ENCODE data around the gene BRAT1.

Gene BRAT1

DNA sequence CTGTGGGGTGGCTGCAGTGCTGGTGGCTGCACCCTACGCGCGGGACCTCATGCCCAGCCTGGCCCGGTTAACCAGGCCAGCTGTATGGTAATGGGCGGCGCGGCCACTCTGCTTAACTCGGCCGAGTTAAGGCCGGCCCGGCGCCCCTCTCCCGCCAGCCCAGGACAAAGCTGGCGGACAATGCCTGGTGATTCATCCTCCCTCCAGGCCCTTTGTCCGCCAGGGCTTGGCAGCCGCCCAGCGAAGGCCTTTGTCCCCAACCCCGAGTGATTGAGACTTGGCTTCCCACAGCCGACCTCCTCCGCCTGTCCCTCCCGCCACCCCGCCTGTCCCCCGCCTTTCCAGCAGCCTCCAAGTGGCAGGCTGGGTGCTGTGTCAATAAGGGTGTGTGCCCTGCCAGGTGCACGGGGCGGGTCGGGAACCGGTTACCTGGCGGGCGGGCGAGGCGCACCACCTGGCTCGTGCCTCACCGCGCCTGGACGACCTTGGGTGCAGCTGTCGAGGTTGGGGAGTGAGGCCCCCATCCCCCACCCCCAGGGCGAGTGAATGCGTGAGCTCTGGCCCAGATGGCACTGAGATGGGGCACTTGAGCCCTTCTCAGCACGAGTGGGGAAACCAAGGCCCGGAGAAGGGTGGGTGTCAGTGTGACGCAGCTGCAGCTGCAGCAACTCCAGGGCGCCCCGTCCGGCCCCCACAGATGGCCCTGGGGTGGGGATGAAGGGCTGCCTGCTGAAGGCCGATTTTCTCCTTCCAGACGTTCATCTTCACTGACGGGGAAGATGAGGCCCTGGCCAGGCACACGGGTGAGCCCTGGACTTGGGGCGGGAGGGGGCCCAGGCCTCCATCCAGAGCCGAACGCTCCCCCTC, 31.1 kb downstream of the BRAT1 start:
- DNase-seq (ENCODE audit: low read depth, low spot score) = no peak

DNA sequence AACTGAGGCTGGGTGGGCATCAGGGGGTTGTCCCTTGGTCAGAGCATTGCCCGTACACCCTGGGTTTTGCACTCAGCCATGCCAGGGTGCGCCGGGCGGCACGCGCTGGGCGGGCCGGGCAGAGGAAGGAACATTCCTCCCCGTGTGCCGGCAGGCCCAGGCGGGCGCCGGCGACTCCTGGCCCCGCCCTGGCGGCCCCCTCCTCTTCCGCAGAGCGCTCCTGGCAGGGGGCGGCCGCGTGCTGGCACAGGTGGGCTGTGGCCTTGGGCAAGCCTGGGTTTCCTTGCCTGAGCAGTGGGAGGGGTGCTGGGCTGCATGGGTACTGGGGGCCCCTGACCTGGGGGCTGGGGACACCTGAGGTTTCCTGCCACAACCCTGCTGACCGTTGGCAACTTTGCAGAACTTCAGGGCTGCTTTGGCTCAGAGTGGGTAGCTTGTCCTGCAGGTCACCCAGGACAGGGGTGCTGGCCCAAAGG, 31.8 kb downstream of the BRAT1 start:
- DNase-seq (ENCODE audit: low read depth, low spot score) = no peak

DNA sequence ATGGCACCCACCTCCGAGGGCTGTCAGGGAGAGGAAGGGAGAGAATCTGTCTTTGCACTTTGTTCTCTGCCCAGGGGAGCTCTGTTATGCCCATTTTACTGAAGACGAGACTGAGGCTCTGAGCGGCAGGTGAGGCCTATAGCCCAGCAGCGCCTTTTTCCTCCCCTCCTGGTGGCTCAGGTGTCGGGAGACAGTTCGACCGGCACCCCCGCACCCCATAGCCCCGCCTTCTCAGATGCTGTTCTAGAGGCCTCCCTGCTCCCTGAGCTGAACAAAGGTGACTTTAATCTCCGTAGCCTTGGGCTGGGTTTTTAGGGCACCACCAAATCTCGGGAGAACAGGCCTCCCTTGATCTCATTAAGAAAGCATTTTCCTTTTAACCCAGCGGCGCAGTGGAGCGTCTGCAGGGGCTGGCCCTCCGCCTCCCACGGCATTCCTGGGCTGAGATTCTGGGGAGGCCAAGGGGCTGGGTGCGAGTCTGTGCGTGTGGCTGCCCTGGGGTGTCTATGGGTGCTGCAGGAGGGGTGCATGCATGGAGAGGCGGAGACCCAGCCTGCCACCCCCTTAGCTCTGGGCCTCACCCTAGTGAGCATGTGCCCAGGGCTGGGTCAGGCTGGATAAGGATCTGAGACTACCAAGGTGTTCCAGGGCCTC, 32.4 kb downstream of the BRAT1 start:
- DNase-seq (ENCODE audit: low read depth, low spot score) = no peak

DNA sequence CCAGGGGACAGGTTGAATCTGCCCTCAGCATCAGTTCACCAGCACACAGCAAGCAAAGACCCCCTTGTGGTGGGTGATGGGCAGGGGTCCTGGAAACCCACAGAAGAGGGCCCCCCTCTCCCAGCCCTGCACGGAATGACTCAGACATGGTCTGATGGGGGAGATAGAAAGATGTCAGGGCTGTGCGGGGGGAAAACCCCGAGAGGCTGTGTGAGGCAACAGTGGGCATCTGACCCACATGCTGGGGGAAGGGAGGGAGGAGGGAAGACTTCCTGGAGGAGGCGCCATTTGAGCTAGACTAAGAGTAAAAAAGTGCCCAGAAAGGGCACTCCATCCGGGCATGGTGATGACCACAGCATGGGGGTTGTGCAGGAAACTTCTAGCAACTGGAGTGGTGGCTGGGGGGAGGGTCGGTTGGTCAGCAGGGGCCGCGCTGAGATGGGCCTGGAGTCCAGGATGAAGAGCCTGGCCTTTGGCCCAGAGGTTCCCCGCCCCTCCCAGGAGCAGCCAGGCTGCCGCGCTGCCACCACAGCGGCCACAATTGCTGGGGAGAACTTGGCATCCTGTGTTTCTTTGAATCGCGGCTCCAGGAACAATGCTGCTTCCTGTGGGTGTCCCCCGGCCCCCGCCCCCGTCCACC, 33.3 kb downstream of the BRAT1 start:
- no peak for DNase-seq (ENCODE audit: low read depth, low spot score)

DNA sequence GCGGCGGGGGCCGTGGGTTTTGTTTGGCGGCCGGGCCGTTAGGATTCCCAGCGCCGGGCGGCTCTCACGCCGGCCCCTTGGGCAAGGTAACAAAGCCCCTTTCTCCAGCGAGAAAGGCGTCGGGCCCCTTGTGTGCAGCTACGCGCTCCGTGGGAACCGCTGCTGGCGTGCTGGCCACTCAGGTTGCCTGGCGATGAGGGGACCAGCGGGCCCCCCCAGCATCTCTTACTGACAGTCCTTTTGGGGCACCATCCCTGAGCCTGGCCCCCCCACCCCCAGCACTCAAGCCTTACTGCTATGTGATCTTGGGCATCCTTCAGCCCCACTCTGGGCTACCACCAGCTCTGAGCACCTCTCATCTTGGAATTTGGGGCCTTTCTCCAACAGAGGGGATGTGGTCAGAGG, 34.0 kb downstream of the BRAT1 start:
- DNase-seq (ENCODE audit: low read depth, low spot score) = no peak

DNA sequence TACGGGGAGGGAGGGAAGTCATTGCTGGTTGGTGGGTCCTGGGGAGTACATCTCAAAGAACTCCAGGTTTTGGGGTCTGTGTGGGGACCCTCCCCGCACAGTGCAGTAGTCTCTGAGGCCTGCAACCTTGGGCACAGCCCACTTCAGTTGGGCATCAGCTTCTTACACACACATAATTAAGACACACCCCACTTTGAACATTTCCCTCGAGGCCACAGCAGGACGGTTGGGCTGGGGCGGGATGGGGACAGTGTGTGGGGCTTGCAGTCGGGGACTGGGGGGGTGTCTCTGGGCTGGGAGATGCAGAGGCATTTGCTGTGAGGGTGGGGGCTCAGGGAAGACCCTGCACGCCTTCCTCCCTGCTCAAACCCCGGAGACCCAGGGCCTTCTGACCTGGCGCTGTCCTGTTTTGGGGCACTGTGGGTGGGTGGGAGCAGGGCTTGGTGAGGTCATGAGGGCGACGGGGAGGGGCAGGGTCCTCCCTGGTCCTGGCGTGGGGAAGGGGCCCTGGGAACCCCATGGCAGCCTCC, 34.5 kb downstream of the BRAT1 start:
- no peak for DNase-seq (ENCODE audit: low read depth, low spot score)

DNA sequence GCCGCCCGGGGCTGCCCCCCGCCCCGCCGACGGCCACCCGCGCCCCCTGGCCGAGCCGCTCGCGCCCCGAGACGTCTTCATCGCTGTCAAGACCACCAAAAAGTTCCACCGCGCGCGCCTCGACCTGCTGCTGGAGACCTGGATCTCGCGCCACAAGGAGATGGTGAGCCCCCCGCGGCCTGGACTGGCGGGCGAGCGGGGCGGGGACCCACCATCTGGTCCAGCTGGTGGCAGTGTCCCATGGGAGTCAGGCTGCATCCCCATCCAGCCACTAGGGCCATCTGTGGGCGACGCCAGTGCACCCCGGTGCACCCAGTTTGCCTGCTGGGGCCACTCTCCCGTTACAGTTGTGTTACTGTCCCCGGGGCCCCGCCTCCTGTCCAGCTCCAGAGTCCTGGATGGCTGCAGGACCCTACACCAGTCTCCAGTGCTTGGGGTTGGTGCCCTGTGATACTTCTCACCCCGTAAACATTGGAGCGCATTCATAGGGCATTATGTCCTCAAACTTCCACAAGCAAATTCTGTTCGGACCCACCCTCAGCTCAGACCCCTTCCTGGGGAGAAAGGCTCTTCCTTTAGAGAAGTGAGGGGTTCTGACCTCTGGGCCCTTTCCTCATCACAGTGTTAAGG, 35.1 kb downstream of the BRAT1 start:
- DNase-seq (ENCODE audit: low read depth, low spot score) = no peak

DNA sequence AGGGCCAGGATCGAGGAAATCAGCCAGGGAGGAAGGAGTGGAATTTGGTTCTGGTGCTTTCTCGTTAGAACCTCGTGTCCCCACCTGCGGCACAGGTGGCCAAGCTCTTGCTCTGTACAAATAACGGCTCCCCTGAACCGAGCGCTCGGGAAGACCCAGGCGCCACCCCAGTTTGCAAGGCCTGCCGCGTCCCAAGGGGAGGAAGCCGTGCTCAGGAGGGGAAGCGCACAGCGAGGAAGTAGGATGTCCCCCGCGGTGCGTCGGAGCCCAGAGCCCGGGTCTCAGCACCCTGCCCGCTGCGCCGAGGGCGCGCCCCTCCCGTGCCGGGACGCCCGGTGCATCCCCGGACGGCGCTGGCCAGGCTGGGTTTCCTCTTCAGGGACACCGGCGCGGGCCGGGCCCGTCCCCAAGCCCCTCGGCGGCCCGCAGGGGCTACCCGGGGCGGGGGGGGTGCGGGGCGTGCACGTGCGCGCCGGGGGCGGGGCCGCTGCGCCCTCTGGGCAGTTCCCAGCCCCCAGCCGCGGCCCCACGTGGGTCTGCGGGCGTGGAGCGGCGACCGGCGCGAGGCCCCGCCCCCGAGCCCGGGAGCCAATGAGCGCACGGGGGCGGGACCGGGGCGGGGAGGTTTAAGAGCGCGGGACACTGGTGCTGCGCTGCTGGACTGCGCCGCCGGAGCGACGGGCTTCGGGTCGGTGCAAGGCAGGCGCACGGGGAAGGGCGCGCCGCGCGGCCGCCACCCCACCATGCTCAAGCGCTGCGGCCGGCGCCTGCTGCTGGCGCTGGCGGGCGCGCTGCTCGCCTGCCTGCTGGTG, 36.0 kb downstream of the BRAT1 start, which contains the start of gene LFNG:
TSS of gene LFNG (plus strand) at position 656 of the 812 bp plus-strand sequence. CDS start at position 744, 88 bp downstream.
- no peak for DNase-seq (ENCODE audit: low read depth, low spot score)

DNA sequence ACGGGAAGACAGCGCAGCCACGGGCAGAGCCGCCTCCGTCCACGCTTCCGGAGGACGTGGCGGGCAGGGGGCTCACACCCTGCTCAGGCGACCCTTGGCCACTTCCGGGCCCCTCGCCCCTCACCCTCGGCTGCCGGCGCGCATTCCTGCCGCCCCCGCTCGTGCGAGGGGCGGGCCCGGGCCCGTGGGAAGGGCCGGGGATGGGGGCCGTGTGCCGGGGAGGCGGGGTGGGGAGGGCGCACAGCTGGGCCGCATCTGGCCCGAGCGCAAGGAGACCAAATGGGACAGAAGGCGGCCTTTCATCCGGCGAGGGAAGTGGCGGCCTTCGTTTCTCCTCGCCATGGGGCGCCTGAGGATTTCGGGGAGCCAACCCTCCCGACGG, 36.6 kb downstream of the BRAT1 start:
- DNase-seq (ENCODE audit: low read depth, low spot score) = no peak

DNA sequence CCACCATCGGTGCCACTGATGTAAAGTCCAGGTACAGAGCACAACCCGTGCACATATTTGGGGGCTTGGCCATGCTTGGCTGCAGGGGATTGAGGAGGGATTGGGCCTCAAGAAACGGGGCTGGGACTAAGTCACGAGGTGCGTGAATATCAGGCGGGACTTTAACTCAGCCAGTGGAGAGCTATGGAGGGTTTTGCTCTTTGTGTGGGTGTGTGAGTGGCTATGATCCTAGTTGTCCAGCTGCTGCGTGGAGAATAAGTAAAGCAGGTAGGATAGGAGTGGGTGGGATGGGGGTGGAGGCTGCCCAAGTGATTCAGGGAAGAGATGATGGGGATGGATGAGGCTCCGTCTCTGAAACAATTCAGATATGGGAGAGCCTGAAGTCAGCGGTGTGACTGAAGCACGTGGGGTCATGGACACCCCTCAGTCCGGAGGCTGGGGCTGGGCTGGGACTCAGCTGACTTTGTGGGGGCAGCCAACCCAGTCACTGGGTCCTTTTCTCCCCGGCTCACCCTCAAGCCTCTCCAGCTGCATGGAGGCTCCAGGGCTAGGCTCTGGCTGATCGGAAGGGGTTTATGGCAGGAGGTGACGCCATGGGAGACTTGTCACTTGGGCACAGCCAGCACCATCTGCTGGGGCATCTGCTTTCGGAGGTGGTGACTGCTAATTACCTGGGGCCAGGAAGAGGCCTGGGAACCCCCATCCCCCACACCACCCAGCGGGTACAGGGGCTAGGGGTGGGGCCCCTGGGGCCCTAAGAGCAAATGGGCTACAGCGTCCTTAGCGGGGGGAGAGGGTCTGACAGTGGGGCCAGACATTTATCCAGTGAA, 37.4 kb downstream of the BRAT1 start:
- DNase-seq (ENCODE audit: low read depth, low spot score) = no peak

DNA sequence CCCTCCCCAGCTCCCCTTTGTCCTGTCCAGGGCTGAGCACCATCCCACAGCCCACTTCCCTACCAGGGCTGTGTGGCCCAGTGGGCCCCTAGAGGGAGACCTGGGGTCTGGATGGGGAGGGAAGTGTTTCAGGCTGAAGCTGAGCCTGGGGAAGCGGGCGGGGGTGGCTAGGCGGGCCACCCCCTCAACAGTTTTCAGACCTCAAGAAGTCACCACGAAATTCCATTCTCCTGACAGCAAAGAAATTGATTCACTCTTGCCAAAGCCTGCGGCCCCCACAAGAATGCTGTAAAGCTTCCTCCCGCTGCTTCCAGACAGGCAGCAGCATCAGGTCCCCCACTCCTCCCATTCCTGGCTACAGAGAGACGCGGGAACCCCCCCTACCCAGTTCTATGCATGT, 38.3 kb downstream of the BRAT1 start:
- no peak for DNase-seq (ENCODE audit: low read depth, low spot score)

DNA sequence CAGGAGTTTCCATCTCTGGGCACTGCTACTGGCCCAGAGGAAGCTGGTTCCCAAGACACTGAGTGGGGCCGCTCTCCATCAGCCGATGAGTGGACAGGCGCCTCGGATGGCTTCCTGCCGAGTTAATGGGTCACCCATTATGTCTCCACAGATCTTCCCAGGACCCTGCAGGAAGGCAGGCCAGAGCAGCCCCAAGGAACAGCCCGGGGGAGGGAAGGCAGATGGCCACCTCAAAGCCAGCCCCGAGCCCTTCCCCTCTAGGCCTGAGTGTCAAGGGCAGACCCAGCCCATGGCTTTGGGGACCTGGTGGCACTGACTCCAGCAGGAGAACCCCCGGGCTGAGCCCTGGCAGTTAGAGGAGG, 39.1 kb downstream of the BRAT1 start:
- no peak for DNase-seq (ENCODE audit: low read depth, low spot score)

DNA sequence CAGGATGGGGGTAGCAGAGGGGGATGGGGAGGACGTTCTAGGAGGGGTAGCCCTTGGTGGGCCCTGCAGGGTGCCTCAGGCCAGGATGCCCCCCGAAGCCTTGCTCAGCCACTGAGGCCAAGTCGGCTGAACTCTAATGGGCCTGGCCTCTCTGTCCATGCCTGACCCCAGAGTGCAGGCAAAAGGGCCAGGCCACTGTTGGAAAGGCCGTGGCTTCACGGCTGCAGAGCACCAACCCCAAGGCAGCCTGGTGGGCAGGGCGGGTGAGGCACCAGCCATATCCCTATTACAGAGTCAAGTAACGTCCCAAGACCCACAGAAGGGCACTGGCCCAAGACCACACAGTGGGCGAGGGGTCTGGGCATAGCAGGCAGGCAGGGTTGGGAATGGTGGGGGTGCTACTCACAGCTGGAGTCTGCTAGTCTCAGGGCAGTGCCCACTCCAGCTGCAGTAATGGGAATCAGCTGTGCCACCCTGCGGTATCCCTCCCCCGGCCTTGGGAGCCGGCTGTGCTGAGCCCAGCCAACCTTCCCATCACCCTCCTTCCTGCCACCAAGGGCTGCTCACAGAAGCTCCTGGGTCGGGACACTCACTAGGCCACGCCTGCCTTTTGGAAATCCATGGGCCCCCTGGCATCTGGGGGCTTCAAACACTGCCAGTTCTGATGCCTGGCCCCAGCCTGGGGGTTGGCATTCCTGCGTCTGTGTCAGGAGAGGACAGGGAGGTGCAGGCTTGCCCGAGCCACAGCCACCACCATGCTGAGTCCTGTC, 39.7 kb downstream of the BRAT1 start:
- DNase-seq (ENCODE audit: low read depth, low spot score) = no peak

DNA sequence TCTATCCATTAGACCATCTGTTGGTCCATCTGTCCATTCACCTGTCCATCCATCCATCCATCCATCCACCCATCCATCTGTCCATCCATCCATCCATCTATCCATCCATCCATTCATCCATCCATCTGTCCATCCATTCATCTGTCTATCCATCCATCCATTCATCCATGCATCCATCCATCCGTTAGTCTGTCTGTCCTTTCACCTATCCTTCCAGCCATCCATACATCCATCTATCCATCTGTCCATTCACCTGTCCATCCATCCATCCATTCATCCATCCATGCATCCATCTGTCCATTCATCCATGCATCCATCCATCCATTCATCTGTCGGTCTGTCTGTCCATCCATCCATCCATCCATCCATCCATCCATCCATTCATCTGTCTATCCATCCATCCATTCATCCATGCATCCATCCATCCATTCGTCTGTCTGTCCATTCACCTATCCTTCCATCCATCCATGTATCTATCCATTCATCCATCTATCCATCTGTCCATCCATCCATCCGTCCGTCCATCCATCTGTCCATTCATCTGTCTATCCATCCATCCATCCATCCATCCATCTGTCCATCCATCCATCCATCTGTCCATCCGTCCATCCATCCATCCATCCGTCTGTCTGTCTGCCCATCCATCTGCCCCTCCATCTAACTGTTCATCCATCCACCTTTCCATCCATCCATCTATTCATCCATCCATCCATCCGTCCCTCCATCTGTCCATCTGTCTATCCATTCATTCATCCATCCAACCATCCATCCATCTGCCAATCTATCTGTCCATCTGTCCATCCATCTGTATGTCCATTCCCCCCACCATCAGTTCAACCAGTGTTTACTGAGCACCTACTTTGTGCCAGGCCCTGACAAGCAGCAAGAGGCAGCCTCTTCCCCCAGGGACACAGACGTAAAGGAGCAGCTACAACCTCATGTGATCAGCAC, 40.6 kb downstream of the BRAT1 start:
- no peak for DNase-seq (ENCODE audit: low read depth, low spot score)

DNA sequence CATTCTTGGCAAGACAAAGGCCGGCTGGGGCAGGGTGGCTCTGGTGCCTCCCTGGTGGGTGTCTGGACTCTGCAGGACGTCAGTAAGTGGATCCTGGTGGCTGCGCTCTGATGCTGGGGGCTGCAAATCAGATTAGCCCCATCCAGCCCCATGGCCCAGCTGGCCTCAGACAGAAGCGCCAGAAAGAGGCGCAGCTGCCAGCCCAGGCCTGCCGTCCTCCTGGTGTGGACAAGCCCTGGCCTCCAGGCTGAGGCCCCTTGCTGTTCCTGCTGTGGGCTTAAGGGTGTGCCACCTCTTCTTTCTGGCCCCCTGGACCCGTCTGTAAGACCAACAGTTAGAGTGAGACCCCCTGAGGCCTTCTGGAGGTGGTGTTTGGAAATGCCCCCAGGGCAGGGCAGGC, 41.6 kb downstream of the BRAT1 start:
- DNase-seq (ENCODE audit: low read depth, low spot score) = no peak

DNA sequence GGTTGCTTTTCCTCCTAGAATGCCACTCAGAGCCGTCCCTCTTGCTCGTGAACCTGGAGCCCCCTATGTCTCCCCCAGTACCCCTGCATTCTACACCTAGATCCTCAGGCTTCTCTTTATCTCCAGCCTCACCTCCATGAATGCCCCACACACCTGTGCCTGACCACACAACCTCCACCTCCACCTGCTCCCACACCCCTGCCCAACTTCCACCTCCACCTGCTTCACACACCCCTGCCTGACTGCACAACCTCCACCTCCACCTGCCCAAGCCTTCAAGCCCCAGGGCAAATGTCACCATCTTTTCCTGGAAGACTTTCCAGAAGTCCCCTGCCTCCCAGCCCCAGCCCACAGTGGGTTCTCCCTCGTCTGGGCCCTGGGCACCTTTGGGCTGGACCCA, 42.6 kb downstream of the BRAT1 start:
- no peak for DNase-seq (ENCODE audit: low read depth, low spot score)

DNA sequence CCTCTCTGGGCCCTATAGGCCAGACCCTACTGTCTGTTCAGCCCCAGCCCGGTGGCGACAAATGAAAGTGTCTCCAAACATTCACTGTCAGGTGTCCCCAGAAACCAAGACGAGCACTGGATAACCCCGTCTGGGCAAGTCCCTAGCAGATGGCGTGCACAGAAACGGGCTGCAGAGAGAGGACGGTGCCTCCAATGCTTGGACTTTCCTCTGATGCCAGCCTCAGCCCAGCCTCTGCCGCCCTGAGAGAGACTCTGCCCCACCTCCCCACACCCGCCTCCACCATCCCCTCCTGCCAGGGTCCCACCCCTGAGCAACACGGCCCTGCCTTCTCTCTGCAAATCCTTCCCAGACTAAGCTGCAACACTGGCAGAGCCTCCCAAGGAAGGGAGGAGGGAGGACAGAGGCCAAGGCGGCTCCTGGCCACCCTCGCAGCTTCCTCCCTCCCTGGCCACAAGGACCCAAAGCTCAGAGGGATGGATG, 43.1 kb downstream of the BRAT1 start:
- DNase-seq (ENCODE audit: low read depth, low spot score) = no peak

DNA sequence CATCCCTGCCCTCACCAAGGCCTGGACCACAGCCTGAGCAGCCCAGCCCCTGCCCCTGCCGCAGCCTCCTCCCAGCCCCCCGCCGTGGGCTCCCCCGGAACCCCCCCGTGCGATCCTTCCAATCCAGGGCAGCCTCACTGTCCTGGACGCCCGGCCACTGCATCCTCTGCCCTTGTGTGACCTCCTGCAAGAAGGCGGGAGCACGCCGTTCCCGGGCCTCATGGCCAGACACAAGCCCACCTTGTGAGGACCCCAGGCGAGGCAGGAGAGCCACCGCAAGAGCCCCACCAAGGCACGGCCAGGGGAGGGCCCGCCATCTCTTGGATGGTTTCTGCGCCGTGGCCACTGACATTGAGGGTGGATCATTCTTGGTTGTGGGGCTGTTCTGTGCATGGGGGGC, 43.6 kb downstream of the BRAT1 start:
- DNase-seq (ENCODE audit: low read depth, low spot score) = no peak

Measured in iPS DF 19.7 (cell line).